Fibroblast of villous mesenchyme (primary cell): ENCODE measurements around the gene LIPG. TPM values are rescaled to one million over a fixed set of nuclear protein-coding genes. Genes with fewer than 3 reads are reported as not detected.
A peak's percentile ranks its signal among the peaks of the same experiment; 100 is the strongest.
"Not testable (repeated sequence)": the region's sequence is repeated elsewhere in the genome, so short reads cannot be mapped to it uniquely, and the experiment has no call there.

Source experiments
- DNase-seq: peaks from one replicate; pipeline ENCODE4 v3.0.0-alpha.2; 2010; ENCODE audit warnings: low read depth
- H3K4me3 ChIP-seq: 2 replicates; pipeline ENCODE4 v1.5.1; 2011; ENCODE audit warnings: low read depth, mild to moderate bottlenecking, low read length
- CTCF ChIP-seq: IDR thresholded peaks from 2 replicates; pipeline ENCODE4 v1.5.1; 2012; ENCODE audit warnings: low read depth, mild to moderate bottlenecking, low read length; ENCODE audit not compliant: insufficient read depth
- total RNA-seq: library from RNA; depleted of rRNA; stranded (reverse); fragments of >200 nt; gene quantifications from 2 replicates; pipeline ENCODE4 v1.2.3, GENCODE V29; 2012

LIPG gene
- total RNA-seq, 1 donor, result 0.86 TPM

GRCh38 chr18:49582579-49582978 lies 20.7 kb downstream of the LIPG start:
- no peak for TF ChIP-seq CTCF
- DNase-seq, result peak; percentile 58

GRCh38 chr18:49584394-49584793 lies 22.5 kb downstream of the LIPG start:
- H3K4me3 ChIP-seq, result no peak overlapping the region
- TF ChIP-seq CTCF, result no peak
- no peak for DNase-seq

More at GRCh38 chr18:49582579-49582978, 20.7 kb downstream of the LIPG start:
- H3K4me3 ChIP-seq, result no peak overlapping the region

- not testable (repeated sequence) for DNase-seq, H3K4me3 ChIP-seq
These were observed 23.1 kb downstream of the LIPG start for GRCh38 chr18:49584951-49585350.

GRCh38 chr18:49585781-49586663 lies 24.2 kb downstream of the LIPG start:
- H3K4me3 ChIP-seq, result no peak overlapping the region
- TF ChIP-seq CTCF, result no peak
- DNase-seq, result no peak

GRCh38 chr18:49588171-49588570 lies 26.3 kb downstream of the LIPG start:
- H3K4me3 ChIP-seq, result no peak overlapping the region
- no peak for TF ChIP-seq CTCF
- no peak for DNase-seq

GRCh38 chr18:49588971-49589370 lies 27.1 kb downstream of the LIPG start:
- H3K4me3 ChIP-seq, result no peak overlapping the region

GRCh38 chr18:49590608-49591007 lies 28.8 kb downstream of the LIPG start:
- DNase-seq, result no peak
- H3K4me3 ChIP-seq, result no peak overlapping the region
- no peak for TF ChIP-seq CTCF

More at GRCh38 chr18:49588971-49589370, 27.1 kb downstream of the LIPG start:
- no peak for DNase-seq
- TF ChIP-seq CTCF, result no peak
